DMS114 treated with DMSO at 0.1 percent for 48 hours (cell line): ENCODE data around the gene CDHR3.

Source experiments
- DNase-seq: peaks from one replicate; lab custom pipeline; 2025; ENCODE audit not compliant: unreplicated experiment; lab: John Stamatoyannopoulos, UW

Gene CDHR3

GRCh38 chr7:106080300-106080987, 117.4 kb downstream of the CDHR3 start:
- no peak for DNase-seq

- DNase-seq, result no peak
These were observed 119.2 kb downstream of the CDHR3 start for GRCh38 chr7:106082087-106082854.
